Muscle of leg (tissue), 11 donors: ENCODE results near the gene TFAP2C. TPM values are rescaled to one million over a fixed set of nuclear protein-coding genes. Genes with fewer than 3 reads are reported as not detected.
A peak's percentile ranks its signal among the peaks of the same experiment; 100 is the strongest.

ENCODE experiments used
- DNase-seq: peaks from one replicate; pipeline ENCODE4 v3.0.0; 2013
- H3K27ac ChIP-seq: one replicate; pipeline ENCODE4 v1.5.1; 2013; ENCODE audit warnings: mild to moderate bottlenecking, low read length, control low read depth
- H3K27me3 ChIP-seq: one replicate; pipeline ENCODE4 v1.6.1; 2013; ENCODE audit warnings: low read length; ENCODE audit not compliant: control insufficient read depth, insufficient read depth
- H3K36me3 ChIP-seq: one replicate; pipeline ENCODE4 v1.6.1; 2013; ENCODE audit warnings: low read length; ENCODE audit not compliant: control insufficient read depth, insufficient read depth
- H3K4me1 ChIP-seq: one replicate; pipeline ENCODE4 v1.6.1; 2013; ENCODE audit warnings: low read length; ENCODE audit not compliant: control insufficient read depth, insufficient read depth
- H3K4me3 ChIP-seq: one replicate; pipeline ENCODE4 v1.5.1; 2013; ENCODE audit warnings: low read length, control low read depth
- H3K9me3 ChIP-seq: replicated peaks from 2 replicates; pipeline ENCODE4 v1.6.1; 2013; ENCODE audit warnings: low read depth, low read length; ENCODE audit not compliant: control insufficient read depth
- WGBS: methylation state at CpG from one replicate; pipeline ENCODE4 v1.1.5; 2013; ENCODE audit warnings: missing lambda C conversion rate; ENCODE audit not compliant: insufficient coverage; 5-methylcytosine and 5-hydroxymethylcytosine counted together
- polyA plus RNA-seq, 8 donors: library from polyadenylated mRNA; unstranded; fragments of 120-200 nt; gene quantifications; one replicate each; pipeline versions ENCODE4 v1.2.1 to v1.2.3, GENCODE V29; 2013; ENCODE audit warnings: inconsistent platforms in 1 of 8, low replicate concordance in 1 of 8; ENCODE audit not compliant: insufficient read length in 8 of 8, insufficient read depth in 1 of 8
- total RNA-seq: library from RNA; stranded (reverse); fragments of 120-200 nt; gene quantifications from one replicate; pipeline ENCODE4 v1.2.4, GENCODE V29; 2013

The TFAP2C gene
- total and polyA plus RNA-seq, 9 donors: 0.06 to 6.1 (median 0.08) TPM

DNA sequence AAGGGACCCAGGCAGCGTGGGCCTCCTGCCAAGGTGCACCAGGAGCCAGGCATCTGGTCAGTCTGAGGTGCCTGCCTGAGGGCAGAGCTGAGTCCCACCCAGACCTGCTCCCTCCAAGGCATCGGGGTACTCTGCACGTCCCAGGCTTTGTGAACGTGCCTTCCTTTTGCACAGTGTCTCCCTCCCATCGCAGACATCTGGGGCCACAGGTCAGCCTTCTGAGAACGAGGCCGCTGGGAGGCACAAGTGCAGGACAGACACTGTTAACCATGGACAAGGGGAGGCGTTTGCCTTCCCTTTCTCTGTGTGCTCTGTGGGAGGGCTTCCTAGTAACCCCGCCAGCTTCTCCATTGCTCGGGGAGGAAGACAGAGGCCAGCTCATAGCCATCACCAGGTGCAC, 47.6 kb downstream of the TFAP2C start:
- no peaks in the 10 kb centered on the region for H3K36me3 ChIP-seq
- no peaks in the 10 kb centered on the region for H3K9me3 ChIP-seq
- WGBS: 35% methylated on average over 8 of the region's 10 CpGs
- H3K4me1 ChIP-seq: no peaks in the 10 kb centered on the region
- H3K4me3 ChIP-seq: no peak overlapping the region
- no peak overlapping the region for H3K27ac ChIP-seq
- H3K27me3 ChIP-seq: peaks cover 2% of the 10 kb centered on the region
- no peak for DNase-seq

DNA sequence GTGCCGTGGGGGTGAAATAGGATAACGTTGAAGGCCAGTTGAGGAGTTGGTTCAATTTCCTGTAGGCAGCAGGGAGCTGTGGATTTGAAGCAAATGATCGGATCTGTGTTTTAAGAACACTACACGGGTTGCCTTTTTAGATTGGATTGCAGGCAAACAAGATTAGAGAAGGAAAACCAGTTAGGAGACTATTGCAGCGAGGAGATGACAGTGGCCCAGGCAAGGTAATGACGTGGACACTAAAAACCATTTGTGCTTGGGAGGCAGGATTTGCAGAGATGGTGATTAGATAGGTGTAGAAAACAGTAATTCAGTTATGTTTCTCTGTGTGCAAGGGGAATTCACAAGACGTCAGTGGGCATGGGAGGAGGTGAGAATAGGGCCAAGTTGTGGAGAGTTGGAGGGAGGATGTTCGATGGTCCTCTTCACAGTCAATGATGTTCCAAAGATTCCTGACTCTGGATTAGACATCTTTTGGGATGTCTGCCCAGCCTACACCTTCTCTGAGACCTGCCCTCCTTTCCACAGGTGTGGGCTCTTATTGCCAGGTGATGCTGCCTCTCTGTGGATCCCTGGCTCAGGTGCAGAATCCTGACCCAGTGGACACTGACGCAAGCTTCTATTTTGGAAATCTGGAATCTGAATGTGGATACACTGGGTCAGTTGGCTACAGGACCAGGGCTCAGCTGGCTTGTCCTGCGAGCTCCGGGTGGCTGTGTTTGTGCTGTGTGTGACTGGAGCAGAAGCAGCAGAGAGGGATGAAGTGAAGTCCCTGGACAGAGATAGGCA, 54.2 kb downstream of the TFAP2C start:
- no peaks in the 10 kb centered on the region for H3K9me3 ChIP-seq
- H3K4me1 ChIP-seq: no peaks in the 10 kb centered on the region
- H3K27ac ChIP-seq: no peak overlapping the region
- no peak overlapping the region for H3K4me3 ChIP-seq
- no peaks in the 10 kb centered on the region for H3K36me3 ChIP-seq
- no peak for DNase-seq
- WGBS: 37% methylated on average over 9 of the region's 11 CpGs
- H3K27me3 ChIP-seq: no peaks in the 10 kb centered on the region

DNA sequence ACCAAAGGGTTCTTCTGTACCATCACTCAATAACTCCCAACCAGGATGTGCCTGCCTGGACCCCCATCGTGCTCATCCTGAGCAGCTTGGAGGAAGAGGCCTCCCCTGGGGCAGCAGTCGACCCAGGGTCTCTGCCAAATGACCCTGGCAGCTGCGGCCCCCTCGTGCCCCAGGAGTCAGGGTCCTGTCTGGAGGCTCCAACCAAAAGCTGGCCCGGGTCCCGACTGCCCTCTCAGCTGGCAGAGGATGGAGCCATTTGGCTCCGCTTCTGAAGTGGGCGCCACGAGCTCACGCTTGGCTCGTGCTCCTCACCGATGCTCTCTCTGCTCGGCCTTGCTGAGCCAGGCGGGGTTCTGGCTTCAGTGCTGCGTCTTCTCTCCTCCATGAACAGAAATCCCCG, 56.8 kb downstream of the TFAP2C start:
- H3K27ac ChIP-seq: no peak overlapping the region
- WGBS: 44% methylated on average over 13 of the region's 16 CpGs
- H3K4me1 ChIP-seq: no peaks in the 10 kb centered on the region
- H3K36me3 ChIP-seq: no peaks in the 10 kb centered on the region
- peaks cover 2% of the 10 kb centered on the region for H3K27me3 ChIP-seq
- no peak overlapping the region for H3K4me3 ChIP-seq
- H3K9me3 ChIP-seq: no peaks in the 10 kb centered on the region
- DNase-seq: peak; percentile 6

DNA sequence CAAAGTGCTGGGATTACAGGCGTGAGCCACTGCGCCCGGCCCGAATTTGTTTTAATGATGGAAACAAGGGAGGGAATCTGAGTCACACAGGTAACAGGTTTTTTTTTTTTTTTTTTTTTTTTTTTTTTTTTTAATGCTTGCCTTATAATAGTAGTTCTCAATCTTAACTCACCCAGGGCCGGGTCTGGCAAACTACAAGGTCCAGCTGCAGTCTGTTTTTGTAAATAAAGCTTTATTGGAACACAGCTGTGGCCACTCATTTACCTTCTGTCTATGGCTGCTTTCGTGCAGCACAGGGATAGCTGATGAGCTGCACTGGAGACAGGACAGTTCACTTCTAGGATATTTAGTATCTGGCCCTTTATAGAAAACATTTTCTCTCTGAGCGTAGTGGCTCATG, 58.0 kb downstream of the TFAP2C start:
- Histone ChIP-seq H3K27me3 (peaks cover 2% of the 10 kb centered on the region), H3K27ac (no peak overlapping the region), H3K36me3 (no peaks in the 10 kb centered on the region), H3K4me3 (no peak overlapping the region), H3K9me3 (no peaks in the 10 kb centered on the region), H3K4me1 (no peaks in the 10 kb centered on the region)
- WGBS: no CpG with 5 or more reads among the region's 7 CpGs
- no peak for DNase-seq

DNA sequence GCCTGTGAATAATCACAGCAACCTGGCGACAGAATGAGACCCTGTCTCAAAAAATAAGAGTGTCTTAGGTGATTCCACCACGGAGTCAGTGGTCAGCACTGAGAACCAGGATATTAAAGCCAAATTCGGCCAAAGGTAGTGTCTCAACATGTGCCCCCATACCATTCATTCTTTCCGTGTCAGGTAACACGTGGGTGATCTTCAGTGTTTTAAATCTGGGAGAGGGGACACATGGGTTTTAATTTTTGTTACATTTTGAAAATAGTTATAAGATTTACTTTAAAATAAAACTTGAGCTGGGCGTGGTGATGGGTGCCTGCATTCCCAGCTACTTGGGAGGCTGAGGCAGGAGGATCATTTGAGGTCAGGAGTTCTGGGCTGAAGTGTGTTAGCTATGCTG, 59.0 kb downstream of the TFAP2C start:
- Histone ChIP-seq H3K4me1 (no peaks in the 10 kb centered on the region), H3K4me3 (no peak overlapping the region), H3K27ac (no peak overlapping the region), H3K36me3 (no peaks in the 10 kb centered on the region), H3K9me3 (no peaks in the 10 kb centered on the region), H3K27me3 (peaks cover 2% of the 10 kb centered on the region)
- WGBS: 75% methylated on average over 3 of the region's 6 CpGs
- no peak for DNase-seq

Other genes with a start within 250 kb of the TFAP2C start
- gene AURKA, start 237.1 kb upstream of the TFAP2C start, total RNA-seq: 9.4 TPM
- 10 to 100 TPM in 2 of 8 donors, 1 to 10 TPM in 6; 7.0 to 10.5 (median 9.7) TPM for gene AURKA, start 237.1 kb upstream of the TFAP2C start, polyA plus RNA-seq
- 30.9 TPM for gene CSTF1, start 236.7 kb upstream of the TFAP2C start, total RNA-seq
- gene CSTF1, start 236.7 kb upstream of the TFAP2C start, polyA plus RNA-seq: 10 to 100 TPM; 23.6 to 31.3 (median 27.6) TPM
- gene CASS4, start 217.0 kb upstream of the TFAP2C start, total RNA-seq: 5.5 TPM
- 1 to 10 TPM; 4.8 to 8.1 (median 6.9) TPM for gene CASS4, start 217.0 kb upstream of the TFAP2C start, polyA plus RNA-seq
- 90.9 TPM for gene RTF2, start 160.7 kb upstream of the TFAP2C start, total RNA-seq
- 100 to 1,000 TPM; 104 to 130 (median 115) TPM for gene RTF2, start 160.7 kb upstream of the TFAP2C start, polyA plus RNA-seq
- 0.22 TPM for gene FAM209A, start 104.6 kb upstream of the TFAP2C start, total RNA-seq
- gene FAM209A, start 104.6 kb upstream of the TFAP2C start, polyA plus RNA-seq: under 1 TPM in 4 of 8 donors, not detected in 4; 0.17 to 0.35 (median 0.21) TPM
- gene FAM209B, start 96.1 kb upstream of the TFAP2C start, total RNA-seq: 0.13 TPM
- gene FAM209B, start 96.1 kb upstream of the TFAP2C start, polyA plus RNA-seq: under 1 TPM in 2 of 8 donors, not detected in 6; 0.24 to 0.38 TPM